Astrocyte (in vitro differentiated cells and primary cell): ENCODE data around the gene PUS7L. TPM values are rescaled to one million over a fixed set of nuclear protein-coding genes. Genes with fewer than 3 reads are reported as not detected.
"Not testable (repeated sequence)": the region's sequence is repeated elsewhere in the genome, so short reads cannot be mapped to it uniquely, and the experiment has no call there.

Experiments used
- DNase-seq: peaks from one replicate; pipeline ENCODE4 v3.0.0-alpha.2; 2010; ENCODE audit warnings: low read depth
- FAIRE-seq: peaks from 2 replicates; lab custom pipeline; 2011; peaks lifted over from hg19 to GRCh38; lab: Jason Lieb, UNC
- H2AFZ ChIP-seq: 2 replicates; pipeline ENCODE4 v1.6.0; 2012; ENCODE audit warnings: low read depth, low read length, inconsistent platforms
- H3K27ac ChIP-seq: 2 replicates; pipeline ENCODE4 v1.5.1; 2011; ENCODE audit warnings: low read depth, low read length, inconsistent platforms
- H3K27me3 ChIP-seq: 2 replicates; pipeline ENCODE4 v1.6.0; 2011; ENCODE audit warnings: low read length, inconsistent platforms; ENCODE audit not compliant: insufficient read depth
- H3K36me3 ChIP-seq: 2 replicates; pipeline ENCODE4 v1.5.1; 2011; ENCODE audit warnings: low read length, inconsistent platforms; ENCODE audit not compliant: insufficient read depth
- H3K4me1 ChIP-seq: 2 replicates; pipeline ENCODE4 v1.5.1; 2011; ENCODE audit warnings: low read length, inconsistent platforms; ENCODE audit not compliant: insufficient read depth
- H3K4me2 ChIP-seq: 2 replicates; pipeline ENCODE4 v1.6.0; 2012; ENCODE audit warnings: low read length, inconsistent platforms
- H3K4me3 ChIP-seq: 2 replicates; pipeline ENCODE4 v1.5.1; 2011; ENCODE audit warnings: low read depth, mild to moderate bottlenecking, low read length, inconsistent platforms; ENCODE audit not compliant: insufficient read depth
- H3K79me2 ChIP-seq: 2 replicates; pipeline ENCODE4 v1.6.0; 2012; ENCODE audit warnings: mild to moderate bottlenecking, low read length, inconsistent platforms; ENCODE audit not compliant: insufficient read depth
- H3K9ac ChIP-seq: 2 replicates; pipeline ENCODE4 v1.6.0; 2012; ENCODE audit warnings: mild to moderate bottlenecking, low read length, inconsistent platforms
- H3K9me3 ChIP-seq: 2 replicates; pipeline ENCODE4 v1.5.1; 2012; ENCODE audit warnings: low read depth, mild to moderate bottlenecking, low read length, inconsistent platforms; ENCODE audit not compliant: insufficient read depth
- H4K20me1 ChIP-seq: 2 replicates; pipeline ENCODE4 v1.6.0; 2012; ENCODE audit warnings: low read length, inconsistent platforms; ENCODE audit not compliant: insufficient read depth
- H3K27ac Mint-ChIP-seq: one replicate; pipeline ENCODE4 v1.8.0; 2021; ENCODE audit warnings: mild to moderate bottlenecking, mixed read lengths; ENCODE audit not compliant: unreplicated experiment
- H3K27me3 Mint-ChIP-seq: one replicate; pipeline ENCODE4 v1.8.0; 2021; ENCODE audit warnings: low read depth, mixed read lengths; ENCODE audit not compliant: unreplicated experiment
- H3K36me3 Mint-ChIP-seq: one replicate; pipeline ENCODE4 v1.8.0; 2021; ENCODE audit warnings: low read depth, mixed read lengths; ENCODE audit not compliant: unreplicated experiment
- H3K4me1 Mint-ChIP-seq: one replicate; pipeline ENCODE4 v1.8.0; 2021; ENCODE audit warnings: low read depth, mixed read lengths; ENCODE audit not compliant: unreplicated experiment
- H3K4me3 Mint-ChIP-seq: one replicate; pipeline ENCODE4 v1.8.0; 2021; ENCODE audit warnings: mild to moderate bottlenecking, moderate library complexity, mixed read lengths; ENCODE audit not compliant: unreplicated experiment
- H3K9me3 Mint-ChIP-seq: one replicate; pipeline ENCODE4 v1.8.0; 2021; ENCODE audit warnings: mild to moderate bottlenecking, mixed read lengths; ENCODE audit not compliant: unreplicated experiment
- CTCF ChIP-seq: IDR thresholded peaks from 2 replicates; pipeline ENCODE4 v1.5.1; 2011; ENCODE audit warnings: low read depth, mild to moderate bottlenecking, inconsistent platforms, low read length, moderate library complexity; ENCODE audit not compliant: insufficient read depth
- EZH2 ChIP-seq: IDR thresholded peaks from 2 replicates; pipeline ENCODE4 v1.6.1; 2012; ENCODE audit warnings: mild to moderate bottlenecking, low read length, inconsistent platforms; ENCODE audit not compliant: insufficient read depth
- total RNA-seq: library from RNA; stranded (reverse); gene quantifications from 2 replicates; pipeline ENCODE4 v1.2.1, GENCODE V29; 2021

The PUS7L gene
- total RNA-seq, 1 donor from 2014 or later, result 11.4 TPM

GRCh38 chr12:43722621-43723020 lies 36.0 kb downstream of the PUS7L start:
- TF ChIP-seq CTCF, result no peak
- no peak for TF ChIP-seq EZH2
- Histone ChIP-seq H3K36me3 (no peaks in the 10 kb centered on the region), H3K9ac (no peak overlapping the region), H3K79me2 (no peaks in the 10 kb centered on the region), H4K20me1 (no peaks in the 10 kb centered on the region), H3K4me2 (no peak overlapping the region), H3K27ac (no peak overlapping the region), H3K4me3 (no peak overlapping the region), H3K4me1 (no peaks in the 10 kb centered on the region), H3K9me3 (no peaks in the 10 kb centered on the region), H2AFZ (no peak overlapping the region), H3K27me3 (no peaks in the 10 kb centered on the region)
- Mint-ChIP-seq H3K27ac (no peak overlapping the region), H3K9me3 (peaks cover 2% of the 10 kb centered on the region), H3K4me1 (no peaks in the 10 kb centered on the region), H3K27me3 (no peaks in the 10 kb centered on the region), H3K4me3 (no peak overlapping the region), H3K36me3 (peaks cover 2% of the 10 kb centered on the region)
- FAIRE-seq (no peak), DNase-seq (no peak)

GRCh38 chr12:43711348-43711747 lies 47.2 kb downstream of the PUS7L start:
- H3K36me3 Mint-ChIP-seq, result no peaks in the 10 kb centered on the region
- no peak overlapping the region for H2AFZ ChIP-seq
- no peak overlapping the region for H3K27ac ChIP-seq
- H3K4me3 ChIP-seq, result no peak overlapping the region
- peaks cover 14% of the 10 kb centered on the region for H3K9me3 Mint-ChIP-seq
- FAIRE-seq (no peak), DNase-seq (no peak)
- no peak overlapping the region for H3K4me3 Mint-ChIP-seq
- no peaks in the 10 kb centered on the region for H3K4me1 ChIP-seq
- H3K9ac ChIP-seq, result no peak overlapping the region
- no peak overlapping the region for H3K4me2 ChIP-seq
- H3K79me2 ChIP-seq, result no peaks in the 10 kb centered on the region
- TF ChIP-seq CTCF (no peak), EZH2 (no peak)
- no peaks in the 10 kb centered on the region for H4K20me1 ChIP-seq
- H3K36me3 ChIP-seq, result no peaks in the 10 kb centered on the region
- H3K27me3 ChIP-seq, result no peaks in the 10 kb centered on the region
- no peaks in the 10 kb centered on the region for H3K4me1 Mint-ChIP-seq
- H3K9me3 ChIP-seq, result no peaks in the 10 kb centered on the region
- no peaks in the 10 kb centered on the region for H3K27me3 Mint-ChIP-seq
- no peak overlapping the region for H3K27ac Mint-ChIP-seq

- not testable (repeated sequence) for H3K36me3 ChIP-seq, H3K9me3 ChIP-seq, H3K4me1 ChIP-seq, FAIRE-seq, H3K9ac ChIP-seq, H3K4me1 Mint-ChIP-seq, H3K4me3 Mint-ChIP-seq, H3K9me3 Mint-ChIP-seq, H3K79me2 ChIP-seq, DNase-seq, H3K36me3 Mint-ChIP-seq, H2AFZ ChIP-seq, H3K27me3 ChIP-seq, H3K4me2 ChIP-seq, H3K27ac ChIP-seq, H3K27me3 Mint-ChIP-seq, H3K27ac Mint-ChIP-seq, H4K20me1 ChIP-seq, H3K4me3 ChIP-seq
Measured at GRCh38 chr12:43703772-43704171, 54.8 kb downstream of the PUS7L start.

GRCh38 chr12:43701194-43701593 lies 57.4 kb downstream of the PUS7L start:
- not testable (repeated sequence) for H3K27me3 Mint-ChIP-seq, H3K9ac ChIP-seq, H3K9me3 Mint-ChIP-seq, H2AFZ ChIP-seq, H4K20me1 ChIP-seq, H3K27ac ChIP-seq, H3K36me3 Mint-ChIP-seq, H3K4me2 ChIP-seq, H3K4me1 ChIP-seq, DNase-seq, FAIRE-seq, H3K4me1 Mint-ChIP-seq, H3K27me3 ChIP-seq, H3K4me3 ChIP-seq, H3K9me3 ChIP-seq, H3K4me3 Mint-ChIP-seq, H3K79me2 ChIP-seq, H3K36me3 ChIP-seq, H3K27ac Mint-ChIP-seq
